H9 (cell line): Measurements from ENCODE around the gene PMM2. TPM values are rescaled to one million over a fixed set of nuclear protein-coding genes. Genes with fewer than 3 reads are reported as not detected.

Experiments used
- DNase-seq: peaks from one replicate; pipeline ENCODE4 v3.0.0-alpha.2; 2017
- H2AFZ ChIP-seq: one replicate; pipeline ENCODE4 v1.6.1; 2013; ENCODE audit warnings: mild to moderate bottlenecking, low read length, control low read depth, moderate library complexity
- H2AK5ac ChIP-seq: 2 replicates; pipeline ENCODE4 v1.6.1; 2013; ENCODE audit warnings: low read length, control low read depth, mixed read lengths; ENCODE audit not compliant: insufficient read length
- H2BK120ac ChIP-seq: one replicate; pipeline ENCODE4 v1.6.1; 2013; ENCODE audit warnings: low read depth, mild to moderate bottlenecking, low read length, control low read depth, inconsistent platforms; ENCODE audit not compliant: poor library complexity, severe bottlenecking
- H2BK12ac ChIP-seq: 2 replicates; pipeline ENCODE4 v1.6.1; 2013; ENCODE audit warnings: low read length, control low read depth, mixed read lengths, low read depth; ENCODE audit not compliant: insufficient read length
- H2BK15ac ChIP-seq: 2 replicates; pipeline ENCODE4 v1.6.1; 2013; ENCODE audit warnings: low read depth, low read length, control low read depth
- H2BK20ac ChIP-seq: one replicate; pipeline ENCODE4 v1.6.1; 2013; ENCODE audit warnings: low read depth, mild to moderate bottlenecking, low read length, control low read depth, inconsistent platforms; ENCODE audit not compliant: poor library complexity, severe bottlenecking
- H2BK5ac ChIP-seq: 2 replicates; pipeline ENCODE4 v1.6.1; 2013; ENCODE audit warnings: low read length, control low read depth, mixed read lengths; ENCODE audit not compliant: insufficient read length
- H3K14ac ChIP-seq: 2 replicates; pipeline ENCODE4 v1.6.1; 2013; ENCODE audit warnings: low read length, control low read depth; ENCODE audit not compliant: insufficient read depth
- H3K18ac ChIP-seq: 2 replicates; pipeline ENCODE4 v1.6.1; 2013; ENCODE audit warnings: low read depth, mild to moderate bottlenecking, mixed read lengths, low read length, control low read depth; ENCODE audit not compliant: insufficient read length
- H3K23ac ChIP-seq: 2 replicates; pipeline ENCODE4 v1.6.1; 2013; ENCODE audit warnings: low read length, control low read depth, mixed read lengths, low read depth; ENCODE audit not compliant: insufficient read length
- H3K23me2 ChIP-seq: 2 replicates; pipeline ENCODE4 v1.6.1; 2013; ENCODE audit warnings: low read depth, mild to moderate bottlenecking, mixed read lengths, low read length, control low read depth; ENCODE audit not compliant: insufficient read length, poor library complexity, severe bottlenecking
- H3K27ac ChIP-seq: 2 replicates; pipeline ENCODE4 v1.5.1; 2013; ENCODE audit warnings: low read length, control low read depth, mixed read lengths, low read depth; ENCODE audit not compliant: insufficient read length
- H3K27me3 ChIP-seq: 2 replicates; pipeline ENCODE4 v1.6.1; 2013; ENCODE audit warnings: low read length, control low read depth, inconsistent platforms; ENCODE audit not compliant: insufficient read depth
- H3K4ac ChIP-seq: 2 replicates; pipeline ENCODE4 v1.6.1; 2013; ENCODE audit warnings: low read depth, mild to moderate bottlenecking, control low read depth, inconsistent platforms, low read length, moderate library complexity
- H3K4me1 ChIP-seq: 2 replicates; pipeline ENCODE4 v1.6.1; 2013; ENCODE audit warnings: low read length, control low read depth, inconsistent platforms; ENCODE audit not compliant: insufficient read depth
- H3K4me2 ChIP-seq: 2 replicates; pipeline ENCODE4 v1.6.1; 2013; ENCODE audit warnings: low read length, control low read depth, mixed read lengths; ENCODE audit not compliant: insufficient read length, insufficient read depth
- H3K56ac ChIP-seq: 2 replicates; pipeline ENCODE4 v1.6.1; 2013; ENCODE audit warnings: low read depth, mild to moderate bottlenecking, mixed read lengths, low read length, control low read depth; ENCODE audit not compliant: insufficient read length
- H3K79me1 ChIP-seq: 2 replicates; pipeline ENCODE4 v1.6.1; 2013; ENCODE audit warnings: low read depth, mild to moderate bottlenecking, moderate library complexity, low read length, control low read depth, inconsistent platforms; ENCODE audit not compliant: insufficient read depth, poor library complexity, severe bottlenecking
- H3K79me2 ChIP-seq: 2 replicates; pipeline ENCODE4 v1.6.1; 2013; ENCODE audit warnings: low read length, control low read depth, inconsistent platforms; ENCODE audit not compliant: insufficient read depth
- H3K9ac ChIP-seq: 2 replicates; pipeline ENCODE4 v1.6.1; 2013; ENCODE audit warnings: low read length, control low read depth, mixed read lengths; ENCODE audit not compliant: insufficient read length; ENCODE audit errors: extremely low read depth
- H3K9me3 ChIP-seq: one replicate; pipeline ENCODE4 v1.6.1; 2013; ENCODE audit warnings: low read depth, low read length, inconsistent platforms; ENCODE audit not compliant: control insufficient read depth
- H3T11ph ChIP-seq: one replicate; pipeline ENCODE4 v1.6.1; 2013; ENCODE audit warnings: mild to moderate bottlenecking, low read length, control low read depth, inconsistent platforms
- H4K20me1 ChIP-seq: one replicate; pipeline ENCODE4 v1.6.1; 2013; ENCODE audit not compliant: control insufficient read depth, insufficient read length, insufficient read depth
- H4K5ac ChIP-seq: 2 replicates; pipeline ENCODE4 v1.6.1; 2013; ENCODE audit warnings: low read depth, mild to moderate bottlenecking, mixed read lengths, low read length, control low read depth; ENCODE audit not compliant: insufficient read length
- H4K8ac ChIP-seq: replicated peaks from 2 replicates; pipeline ENCODE4 v1.6.1; 2013; ENCODE audit warnings: low read length, control low read depth, mixed read lengths, low read depth; ENCODE audit not compliant: insufficient read length
- H4K91ac ChIP-seq: 2 replicates; pipeline ENCODE4 v1.6.1; 2013; ENCODE audit warnings: low read depth, mild to moderate bottlenecking, moderate library complexity, mixed read lengths, low read length, control low read depth; ENCODE audit not compliant: insufficient read length
- H3K27ac Mint-ChIP-seq, 3 experiments: 2 replicates in 2 of 3; 3 replicates in 1 of 3; pipeline ENCODE4 v1.8.0; 2020 to 2021; ENCODE audit warnings: mixed read lengths in 3 of 3, mild to moderate bottlenecking in 1 of 3, moderate library complexity in 1 of 3
- H3K27me3 Mint-ChIP-seq: 2 replicates; pipeline ENCODE4 v1.8.0; 2021; ENCODE audit warnings: low read depth, mild to moderate bottlenecking, moderate library complexity, mixed read lengths
- H3K36me3 Mint-ChIP-seq, 3 experiments: 2 replicates in 2 of 3; 3 replicates in 1 of 3; pipeline ENCODE4 v1.8.0; 2020 to 2021; ENCODE audit warnings: low read depth in 3 of 3, mixed read lengths in 3 of 3; ENCODE audit not compliant: insufficient read depth in 1 of 3
- H3K4me1 Mint-ChIP-seq, 2 experiments: 2 replicates each; pipeline ENCODE4 v1.8.0; 2020; ENCODE audit warnings: mixed read lengths in 2 of 2
- H3K4me3 Mint-ChIP-seq, 2 experiments: 2 replicates in 1 of 2; 3 replicates in 1 of 2; pipeline ENCODE4 v1.8.0; 2020 to 2021; ENCODE audit warnings: mild to moderate bottlenecking in 2 of 2, mixed read lengths in 2 of 2, moderate library complexity in 1 of 2
- H3K9me3 Mint-ChIP-seq, 2 experiments: 2 replicates in 1 of 2; 3 replicates in 1 of 2; pipeline ENCODE4 v1.8.0; 2020; ENCODE audit warnings: mild to moderate bottlenecking in 2 of 2, mixed read lengths in 2 of 2, moderate library complexity in 1 of 2
- WGBS: extraction: QIAGEN DNeasy Blood & Tissue Kit; methylation state at CpG from one replicate; pipeline ENCODE4 v1.1.7; 2013; ENCODE audit warnings: missing lambda C conversion rate, low lambda C conversion rate, mixed read lengths; ENCODE audit not compliant: insufficient read length; ENCODE audit errors: extremely low coverage; 5-methylcytosine and 5-hydroxymethylcytosine counted together
- total RNA-seq: library from RNA; stranded (reverse); gene quantifications from 2 replicates; pipeline ENCODE4 v1.2.1, GENCODE V29; 2021
- TF ChIP-seq, protein P1 (sequence below): fragments of 200-600 bp; sonication (generic); conservative IDR thresholded peaks from 3 replicates; pipeline ENCODE4 v1.8.0; 2021; ENCODE audit warnings: antibody characterized with exemption, mild to moderate bottlenecking

The PMM2 gene
- total RNA-seq, 1 experiment from 2014 or later = 82.7 TPM

DNA sequence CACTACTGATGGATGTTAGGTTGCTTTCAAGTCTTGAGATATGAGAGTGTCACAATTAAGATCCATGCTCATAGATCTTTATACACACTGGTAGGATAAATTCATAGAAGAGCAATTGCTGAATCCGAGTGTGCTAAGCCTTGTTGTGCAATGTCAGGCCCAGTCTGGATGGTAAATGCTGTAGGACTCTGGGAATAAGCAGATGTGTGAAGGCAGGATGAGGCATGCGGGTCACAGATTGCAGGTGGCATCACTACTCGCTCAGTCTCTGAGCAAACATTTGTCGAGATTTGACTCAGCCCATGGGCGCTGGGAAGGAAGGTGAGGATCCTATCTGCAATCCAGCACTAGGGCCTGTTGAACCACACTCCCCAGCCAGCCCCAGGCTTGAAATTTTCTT, 40.9 kb upstream of the PMM2 start:
- Histone ChIP-seq H2BK12ac (no peak overlapping the region), H2BK5ac (no peak overlapping the region)
- TF ChIP-seq, protein P1, sequence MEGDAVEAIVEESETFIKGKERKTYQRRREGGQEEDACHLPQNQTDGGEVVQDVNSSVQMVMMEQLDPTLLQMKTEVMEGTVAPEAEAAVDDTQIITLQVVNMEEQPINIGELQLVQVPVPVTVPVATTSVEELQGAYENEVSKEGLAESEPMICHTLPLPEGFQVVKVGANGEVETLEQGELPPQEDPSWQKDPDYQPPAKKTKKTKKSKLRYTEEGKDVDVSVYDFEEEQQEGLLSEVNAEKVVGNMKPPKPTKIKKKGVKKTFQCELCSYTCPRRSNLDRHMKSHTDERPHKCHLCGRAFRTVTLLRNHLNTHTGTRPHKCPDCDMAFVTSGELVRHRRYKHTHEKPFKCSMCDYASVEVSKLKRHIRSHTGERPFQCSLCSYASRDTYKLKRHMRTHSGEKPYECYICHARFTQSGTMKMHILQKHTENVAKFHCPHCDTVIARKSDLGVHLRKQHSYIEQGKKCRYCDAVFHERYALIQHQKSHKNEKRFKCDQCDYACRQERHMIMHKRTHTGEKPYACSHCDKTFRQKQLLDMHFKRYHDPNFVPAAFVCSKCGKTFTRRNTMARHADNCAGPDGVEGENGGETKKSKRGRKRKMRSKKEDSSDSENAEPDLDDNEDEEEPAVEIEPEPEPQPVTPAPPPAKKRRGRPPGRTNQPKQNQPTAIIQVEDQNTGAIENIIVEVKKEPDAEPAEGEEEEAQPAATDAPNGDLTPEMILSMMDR = no peak

More for the DNA sequence above, 40.9 kb upstream of the PMM2 start:
- Histone ChIP-seq H3K14ac (no peak overlapping the region), H3K79me1 (no peaks in the 10 kb centered on the region), H4K20me1 (no peaks in the 10 kb centered on the region), H3K27me3 (no peaks in the 10 kb centered on the region), H3K9me3 (no peaks in the 10 kb centered on the region), H3K9ac (no peak overlapping the region), H3K23ac (no peak overlapping the region), H4K5ac (no peak overlapping the region), H3T11ph (no peak overlapping the region), H3K79me2 (no peaks in the 10 kb centered on the region), H3K4me2 (no peak overlapping the region), H2BK20ac (no peak overlapping the region), H3K4ac (no peak overlapping the region), H2AFZ (no peak overlapping the region), H4K8ac (no peak overlapping the region), H3K56ac (no peak overlapping the region), H2BK15ac (no peak overlapping the region), H2BK120ac (no peak overlapping the region), H3K27ac (no peak overlapping the region), H4K91ac (no peak overlapping the region), H3K18ac (no peak overlapping the region), H3K4me1 (no peaks in the 10 kb centered on the region), H3K23me2 (no peaks in the 10 kb centered on the region), H2AK5ac (no peak overlapping the region)
- Mint-ChIP-seq H3K27ac (no peak overlapping the region), H3K4me1 (peaks cover 0 to 18% of the 10 kb centered on the region in 2 experiments; a peak in 2 of 4 replicates), H3K4me3 (no peak overlapping the region), H3K27me3 (no peaks in the 10 kb centered on the region; the same call in 1 of the 2 replicates), H3K36me3 (no peaks in the 10 kb centered on the region), H3K9me3 (no peaks in the 10 kb centered on the region)
- DNase-seq = no peak
- no CpG with 5 or more reads among the region's 5 CpGs for WGBS
